ENCODE measurements around the gene CDH22.

CDH22 gene

DNA sequence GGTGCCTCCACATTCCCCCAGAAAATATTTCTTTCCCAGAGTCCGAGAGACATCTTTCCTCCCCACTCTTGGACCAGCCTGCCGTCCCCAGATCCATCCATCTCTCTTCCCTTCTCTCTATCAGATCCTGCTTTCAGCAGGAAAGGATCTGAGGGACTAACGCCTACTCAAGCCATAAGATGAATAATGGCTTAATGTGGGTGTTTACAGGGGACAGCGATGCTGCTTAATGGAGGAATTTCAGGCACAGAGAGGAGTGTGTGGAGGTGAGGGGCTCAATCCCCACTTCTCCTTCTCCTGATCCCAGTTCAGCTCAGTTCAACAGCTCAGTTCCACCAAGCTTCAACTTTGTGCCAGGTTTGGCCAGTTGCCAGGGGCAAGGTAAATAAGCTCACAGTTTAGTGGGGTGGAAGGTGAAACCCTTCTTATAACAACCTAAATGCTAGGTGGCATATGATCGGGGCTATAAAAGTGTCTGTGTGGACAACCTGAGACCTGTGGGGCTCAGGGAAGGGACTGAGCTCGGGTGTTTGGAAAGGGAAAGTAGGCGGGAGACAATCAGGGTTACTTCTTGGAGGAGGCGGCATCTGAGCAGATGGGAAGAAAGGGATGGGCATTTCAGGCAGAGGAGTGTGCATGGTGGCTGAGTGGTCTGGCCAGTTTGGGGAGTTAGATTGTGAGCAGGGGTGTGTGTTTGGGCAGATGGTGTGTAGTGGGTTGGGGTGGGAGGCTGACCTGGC lies 55.8 kb downstream of the CDH22 start:
- TF ChIP-seq, protein P1, sequence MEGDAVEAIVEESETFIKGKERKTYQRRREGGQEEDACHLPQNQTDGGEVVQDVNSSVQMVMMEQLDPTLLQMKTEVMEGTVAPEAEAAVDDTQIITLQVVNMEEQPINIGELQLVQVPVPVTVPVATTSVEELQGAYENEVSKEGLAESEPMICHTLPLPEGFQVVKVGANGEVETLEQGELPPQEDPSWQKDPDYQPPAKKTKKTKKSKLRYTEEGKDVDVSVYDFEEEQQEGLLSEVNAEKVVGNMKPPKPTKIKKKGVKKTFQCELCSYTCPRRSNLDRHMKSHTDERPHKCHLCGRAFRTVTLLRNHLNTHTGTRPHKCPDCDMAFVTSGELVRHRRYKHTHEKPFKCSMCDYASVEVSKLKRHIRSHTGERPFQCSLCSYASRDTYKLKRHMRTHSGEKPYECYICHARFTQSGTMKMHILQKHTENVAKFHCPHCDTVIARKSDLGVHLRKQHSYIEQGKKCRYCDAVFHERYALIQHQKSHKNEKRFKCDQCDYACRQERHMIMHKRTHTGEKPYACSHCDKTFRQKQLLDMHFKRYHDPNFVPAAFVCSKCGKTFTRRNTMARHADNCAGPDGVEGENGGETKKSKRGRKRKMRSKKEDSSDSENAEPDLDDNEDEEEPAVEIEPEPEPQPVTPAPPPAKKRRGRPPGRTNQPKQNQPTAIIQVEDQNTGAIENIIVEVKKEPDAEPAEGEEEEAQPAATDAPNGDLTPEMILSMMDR (IDR thresholded peaks at IDR 0.05; ENCODE audit: extremely low read depth, insufficient read depth, missing control alignments): no peak
- DNase-seq (ENCODE audit: low spot score): no peak
- in situ Hi-C loops (cut with MboI; ENCODE audit: low pct_unique_long_range_greater_than_20kb, low sequenced_read_pairs, unreplicated experiment): no loop called here

DNA sequence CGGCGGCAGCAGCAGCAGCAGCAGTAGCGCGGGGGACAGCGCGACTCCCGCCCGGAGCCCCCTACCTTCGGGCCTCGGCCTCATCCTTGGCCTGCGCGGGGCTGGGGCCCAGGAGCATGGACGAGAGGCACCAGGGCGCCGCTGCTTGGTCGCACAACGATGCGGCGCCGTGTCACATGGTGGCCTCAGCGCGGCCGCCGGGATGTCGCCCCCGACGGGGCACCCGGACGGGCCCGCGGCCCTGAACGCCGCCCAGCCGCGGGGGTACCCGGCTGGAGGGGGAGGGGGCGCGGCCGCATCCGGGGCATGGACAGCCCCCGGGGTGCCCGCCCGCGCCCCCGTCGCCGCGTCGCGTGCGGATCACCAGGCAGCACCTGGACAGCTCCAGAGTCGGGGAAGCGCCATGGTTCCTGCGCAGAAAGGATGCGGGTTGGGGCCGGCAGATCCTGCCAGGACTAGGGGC lies 57.1 kb downstream of the CDH22 start:
- TF ChIP-seq, protein P1 (IDR thresholded peaks at IDR 0.05; ENCODE audit: extremely low read depth, insufficient read depth, missing control alignments): no peak
- no peak for DNase-seq (ENCODE audit: low spot score)
- in situ Hi-C loops (cut with MboI; ENCODE audit: low pct_unique_long_range_greater_than_20kb, low sequenced_read_pairs, unreplicated experiment): no loop called here

DNA sequence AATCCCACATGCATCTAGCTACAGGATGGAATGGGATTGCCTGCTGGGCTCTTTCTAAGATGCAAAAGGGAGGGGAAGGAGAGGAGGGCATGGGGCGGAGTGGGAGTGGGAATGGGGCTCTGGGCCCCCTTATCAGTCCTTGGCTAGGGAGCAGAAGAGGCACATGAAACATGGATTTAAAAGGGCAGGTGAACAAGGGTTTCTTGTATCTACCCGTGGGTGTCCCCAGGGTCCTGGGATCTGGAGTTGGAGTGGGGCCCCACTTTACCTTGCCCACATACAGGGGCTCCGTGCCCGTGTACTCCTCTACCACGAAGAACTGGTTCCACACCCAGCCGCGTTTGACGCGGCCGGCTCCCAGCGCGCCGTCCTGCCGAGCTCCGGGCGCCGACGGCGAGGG lies 57.5 kb downstream of the CDH22 start:
- TF ChIP-seq, protein P1 (IDR thresholded peaks at IDR 0.05; ENCODE audit: extremely low read depth, insufficient read depth, missing control alignments): no peak
- in situ Hi-C loops (cut with MboI; ENCODE audit: low pct_unique_long_range_greater_than_20kb, low sequenced_read_pairs, unreplicated experiment): no loop called here
- DNase-seq (ENCODE audit: low spot score): no peak

DNA sequence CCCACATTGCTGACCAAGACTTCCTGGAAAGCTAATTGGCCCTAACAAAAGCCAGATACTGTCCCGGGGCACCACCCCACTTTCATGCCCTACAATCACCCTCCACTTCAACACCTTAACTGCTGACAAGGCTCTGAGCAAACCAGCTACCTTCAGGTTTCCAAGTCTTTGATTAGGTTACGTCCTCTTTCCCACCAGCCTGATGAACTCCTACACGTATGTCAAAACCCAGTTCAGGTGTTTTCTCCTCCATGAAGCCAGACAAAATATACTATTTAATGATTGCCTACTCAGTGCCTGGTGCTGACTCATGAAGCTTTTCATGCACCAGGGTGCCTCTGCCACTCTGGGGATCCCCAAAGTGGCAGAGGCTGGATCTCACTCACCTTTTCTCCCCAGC lies 58.6 kb downstream of the CDH22 start:
- no peak for DNase-seq (ENCODE audit: low spot score)
- TF ChIP-seq, protein P1 (IDR thresholded peaks at IDR 0.05; ENCODE audit: extremely low read depth, insufficient read depth, missing control alignments): no peak
- in situ Hi-C loops (cut with MboI; ENCODE audit: low pct_unique_long_range_greater_than_20kb, low sequenced_read_pairs, unreplicated experiment): no loop called here

DNA sequence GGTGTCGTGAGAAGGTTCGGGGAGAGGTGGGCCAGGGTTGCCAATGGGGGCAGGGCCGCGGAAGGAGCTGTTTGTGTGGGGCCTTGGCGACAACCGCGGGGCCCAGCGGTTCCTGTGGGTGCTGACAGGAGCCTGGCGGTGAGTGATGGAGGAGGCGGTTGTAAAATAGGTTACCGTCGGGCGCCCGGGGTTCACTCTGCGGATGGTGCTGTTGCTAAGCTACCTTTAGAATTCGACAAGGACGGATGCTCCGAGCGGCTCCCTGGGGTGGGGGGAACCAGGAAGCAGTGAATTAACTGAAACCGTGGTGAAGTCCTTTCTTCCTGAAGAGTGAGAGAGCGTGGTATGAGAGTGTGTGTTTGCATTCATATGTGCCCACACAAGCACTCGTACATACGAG lies 61.7 kb downstream of the CDH22 start:
- no peak for DNase-seq (ENCODE audit: low spot score)
- TF ChIP-seq, protein P1 (IDR thresholded peaks at IDR 0.05; ENCODE audit: extremely low read depth, insufficient read depth, missing control alignments): no peak
- in situ Hi-C loops (cut with MboI; ENCODE audit: low pct_unique_long_range_greater_than_20kb, low sequenced_read_pairs, unreplicated experiment): no loop called here

DNA sequence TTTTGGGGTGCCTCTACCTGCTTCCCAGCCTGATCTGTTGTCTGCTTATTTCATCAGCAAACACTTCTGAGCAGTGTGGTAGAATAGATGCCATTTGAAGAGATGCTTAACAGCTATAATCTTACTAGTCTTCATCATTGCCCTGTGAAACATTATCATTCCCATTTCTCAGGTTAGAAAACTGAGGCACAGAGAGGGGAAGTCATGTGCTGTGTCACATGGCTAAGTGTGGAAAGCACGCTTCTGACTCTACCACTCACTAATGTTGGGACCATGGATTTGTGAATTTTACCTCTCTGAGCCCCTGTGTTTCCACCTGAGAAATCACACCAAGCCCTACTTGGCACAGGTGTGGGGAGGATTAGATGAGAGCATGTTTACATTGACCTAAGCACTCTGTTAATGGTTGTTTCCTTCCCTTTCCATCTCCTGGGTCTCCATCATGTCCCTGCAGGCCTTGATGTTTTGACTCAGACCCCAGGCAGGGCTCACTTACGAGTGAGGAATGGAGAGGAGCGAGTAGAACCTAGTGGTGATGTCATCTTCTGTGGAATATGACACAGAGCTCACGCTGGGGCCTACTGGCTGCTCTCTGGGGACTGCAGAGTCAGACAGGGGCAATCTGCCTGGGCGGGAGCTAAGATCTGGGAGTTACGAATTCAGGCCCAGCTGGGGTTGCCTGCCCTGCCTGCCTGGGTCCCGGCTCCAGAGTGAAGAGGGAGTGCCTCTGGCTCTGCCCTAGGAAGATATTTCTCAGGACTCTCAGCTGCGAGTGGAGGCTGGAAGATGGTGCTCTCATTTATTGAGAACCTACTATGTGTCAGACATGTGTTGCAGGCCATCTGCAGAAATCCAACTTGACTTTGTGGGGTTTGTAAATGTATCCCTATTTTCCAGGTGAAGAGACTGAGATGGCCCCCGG lies 64.3 kb downstream of the CDH22 start:
- no peak for DNase-seq (ENCODE audit: low spot score)
- in situ Hi-C loops (cut with MboI; ENCODE audit: low pct_unique_long_range_greater_than_20kb, low sequenced_read_pairs, unreplicated experiment): no loop called here
- TF ChIP-seq, protein P1 (IDR thresholded peaks at IDR 0.05; ENCODE audit: extremely low read depth, insufficient read depth, missing control alignments): no peak

Data from GM13977 (cell line).